Vagina (tissue), 2 donors: ENCODE results near the gene S100B. TPM values are rescaled to one million over a fixed set of nuclear protein-coding genes. Genes with fewer than 3 reads are reported as not detected.

Source experiments
- DNase-seq, 2 donors: peaks; one replicate each; pipeline ENCODE4 v3.0.0-alpha.2; 2017; ENCODE audit errors: extremely low spot score in 2 of 2
- H3K27ac ChIP-seq: fragments of 200-600 bp; sonication (generic); one replicate; pipeline ENCODE4 v1.5.1; 2019
- H3K27me3 ChIP-seq: fragments of 200-600 bp; sonication (generic); one replicate; pipeline ENCODE4 v1.5.1; 2019
- H3K36me3 ChIP-seq, 2 donors: fragments of 200-600 bp; sonication (generic); one replicate each; pipeline ENCODE4 v1.5.1; 2017 to 2019
- H3K4me1 ChIP-seq: fragments of 200-600 bp; sonication (generic); one replicate; pipeline ENCODE4 v1.5.1; 2019
- H3K4me3 ChIP-seq, 2 donors: fragments of 200-600 bp; sonication (generic); 1 replicate in 1 of 2; 2 replicates in 1 of 2; pipeline ENCODE4 v1.5.1; 2016 to 2019
- H3K9me3 ChIP-seq: fragments of 200-600 bp; sonication (generic); one replicate; pipeline ENCODE4 v1.5.1; 2019
- CTCF ChIP-seq, 3 experiments: fragments of 450-650 bp in 2 of 3; fragments of 200-600 bp in 1 of 3; sonication (generic) in 1 of 3; IDR thresholded peaks; one replicate each; pipeline ENCODE4 v1.5.1; 2017 to 2019; ENCODE audit warnings: antibody characterized with exemption in 3 of 3, mild to moderate bottlenecking in 2 of 3, moderate library complexity in 2 of 3
- POLR2A ChIP-seq, 2 donors: fragments of 450-650 bp; IDR thresholded peaks; one replicate each; pipeline ENCODE4 v1.6.1; 2017; ENCODE audit warnings: antibody characterized with exemption in 2 of 2, mild to moderate bottlenecking in 2 of 2, moderate library complexity in 2 of 2
- POLR2AphosphoS5 ChIP-seq, 2 donors: sonication (generic); formaldehyde crosslinking; IDR thresholded peaks; one replicate each; pipeline ENCODE4 v1.9.0; 2017; ENCODE audit warnings: antibody characterized with exemption in 2 of 2, mild to moderate bottlenecking in 2 of 2, low read depth in 1 of 2; ENCODE audit not compliant: insufficient read depth in 1 of 2
- intact Hi-C: fragments of 100-400 bp; cut with DNase I; formaldehyde crosslinking; loops from one replicate; pipeline ENCODE4 v1.15.1; 2023
- total RNA-seq: library from RNA; depleted of rRNA; stranded (reverse); fragments of >200 nt; gene quantifications from one replicate; pipeline ENCODE4 v1.2.3, GENCODE V29; 2016

Gene S100B
- total RNA-seq, 1 donor from 2014 or later, result 19.9 TPM

- Histone ChIP-seq H3K4me1 (peaks cover 61% of the 10 kb centered on the region), H3K9me3 (no peaks in the 10 kb centered on the region), H3K27me3 (no peaks in the 10 kb centered on the region), H3K4me3 (no peak overlapping the region), H3K36me3 (peaks cover 0 to 32% of the 10 kb centered on the region in 2 donors), H3K27ac (no peak overlapping the region)
- intact Hi-C loops, result no loop called here
- peak in 2 of 3 experiments; percentile 6 to 7 for TF ChIP-seq CTCF (IDR thresholded peaks at IDR 0.05)
- TF ChIP-seq POLR2AphosphoS5 (IDR thresholded peaks at IDR 0.05; ENCODE audit: insufficient read depth in 1 of 2, low read depth in 1 of 2), result no peak
- no peak for DNase-seq
Measured at GRCh38 chr21:46639489-46640386, 34.9 kb upstream of the S100B start.

- Histone ChIP-seq H3K27me3 (no peaks in the 10 kb centered on the region), H3K9me3 (no peaks in the 10 kb centered on the region), H3K36me3 (peaks cover 0 to 17% of the 10 kb centered on the region in 2 donors), H3K4me1 (peaks cover 67% of the 10 kb centered on the region), H3K27ac (peak overlapping the region; percentile 15), H3K4me3 (peak overlapping the region in 1 of 2 donors; percentile 3)
- TF ChIP-seq CTCF (IDR thresholded peaks at IDR 0.05), result no peak
- no peak for TF ChIP-seq POLR2AphosphoS5 (IDR thresholded peaks at IDR 0.05; ENCODE audit: insufficient read depth in 1 of 2, low read depth in 1 of 2)
- no peak for TF ChIP-seq POLR2A (IDR thresholded peaks at IDR 0.05)
- DNase-seq, result no peak
- intact Hi-C loops, result no loop called here
Measured at GRCh38 chr21:46637952-46638746, 33.3 kb upstream of the S100B start.

GRCh38 chr21:46636550-46637285, 31.8 kb upstream of the S100B start:
- Histone ChIP-seq H3K36me3 (peaks cover 0 to 11% of the 10 kb centered on the region in 2 donors), H3K4me3 (peak overlapping the region; percentile 72 to 97), H3K27ac (peak overlapping the region; percentile 99), H3K4me1 (peaks cover 66% of the 10 kb centered on the region), H3K9me3 (no peaks in the 10 kb centered on the region), H3K27me3 (no peaks in the 10 kb centered on the region)
- no peak for TF ChIP-seq CTCF (IDR thresholded peaks at IDR 0.05)
- no peak for TF ChIP-seq POLR2A (IDR thresholded peaks at IDR 0.05)
- TF ChIP-seq POLR2AphosphoS5 (IDR thresholded peaks at IDR 0.05; ENCODE audit: insufficient read depth in 1 of 2, low read depth in 1 of 2), result no peak
- DNase-seq, result no peak
- intact Hi-C loops, result no loop called here

GRCh38 chr21:46636181-46636512, 31.3 kb upstream of the S100B start:
- peaks cover 60% of the 10 kb centered on the region for H3K4me1 ChIP-seq
- intact Hi-C loops, result no loop called here
- H3K27me3 ChIP-seq, result no peaks in the 10 kb centered on the region
- peak overlapping the region; percentile 99 for H3K27ac ChIP-seq
- peaks cover 0 to 5% of the 10 kb centered on the region in 2 donors for H3K36me3 ChIP-seq
- H3K4me3 ChIP-seq, result peak overlapping the region; percentile 72 to 97
- H3K9me3 ChIP-seq, result no peaks in the 10 kb centered on the region
- no peak for DNase-seq
- TF ChIP-seq POLR2A (IDR thresholded peaks at IDR 0.05) (no peak), CTCF (IDR thresholded peaks at IDR 0.05) (no peak), POLR2AphosphoS5 (IDR thresholded peaks at IDR 0.05; ENCODE audit: insufficient read depth in 1 of 2, low read depth in 1 of 2) (no peak)
